ENCODE data around the gene CCDC74A. TPM values are rescaled to one million over a fixed set of nuclear protein-coding genes. Genes with fewer than 3 reads are reported as not detected.
"Not testable (repeated sequence)": the region's sequence is repeated elsewhere in the genome, so short reads cannot be mapped to it uniquely, and the experiment has no call there.

Gene CCDC74A
- total RNA-seq: 1.9 and 2.8 TPM in 2 replicates

GRCh38 chr2:131527131-131528001 lies at the start of gene CCDC74A:
Gene CCDC74A (plus strand): TSS chr2:131527888. CDS start chr2:131527971, 83 bp downstream.
- intact Hi-C loops (cut with micrococcal nuclease): loop anchor here (1.0 to 5.0 kb wide), 3 partner anchors 35 to 800 kb away; partner anchors contain the start of genes GPR148 and MZT2A

DNA sequence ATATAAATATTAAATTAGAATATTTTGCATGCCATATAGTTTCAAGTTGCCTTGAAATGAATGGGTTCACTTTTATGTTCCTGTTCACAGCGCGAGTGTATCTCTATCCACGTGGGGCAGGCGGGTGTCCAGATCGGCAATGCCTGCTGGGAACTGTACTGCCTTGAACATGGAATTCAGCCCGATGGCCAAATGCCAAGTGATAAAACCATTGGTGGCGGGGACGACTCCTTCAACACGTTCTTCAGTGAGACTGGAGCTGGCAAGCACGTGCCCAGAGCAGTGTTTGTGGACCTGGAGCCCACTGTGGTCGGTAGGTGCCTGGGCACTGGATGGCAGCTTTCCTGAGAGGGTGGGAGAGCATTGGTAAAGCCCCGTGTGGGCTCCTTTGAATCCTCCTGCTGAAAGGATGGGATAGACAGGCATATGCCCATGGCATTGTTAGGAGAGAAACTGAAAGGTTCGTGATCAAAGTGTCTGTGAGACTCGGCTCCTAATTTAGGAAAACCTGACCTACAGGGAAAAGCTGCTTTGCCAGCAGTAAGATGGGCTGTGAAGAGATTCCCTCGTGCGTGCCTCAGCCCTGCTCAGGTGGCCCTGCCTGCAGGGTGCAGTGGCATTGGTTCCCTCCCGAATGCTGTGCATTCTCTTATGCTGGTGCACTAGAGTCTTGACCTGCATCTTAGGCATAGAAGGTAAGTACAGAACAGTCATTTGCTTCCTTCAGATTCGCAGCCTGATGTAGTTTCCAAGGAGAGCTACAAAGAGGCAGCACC lies 49.4 kb upstream of the CCDC74A start:
- intact Hi-C loops (cut with micrococcal nuclease): not testable (repeated sequence)

- intact Hi-C loops (cut with micrococcal nuclease): not testable (repeated sequence)
These were observed 48.7 kb upstream of the CCDC74A start for GRCh38 chr2:131478850-131479461.

DNA sequence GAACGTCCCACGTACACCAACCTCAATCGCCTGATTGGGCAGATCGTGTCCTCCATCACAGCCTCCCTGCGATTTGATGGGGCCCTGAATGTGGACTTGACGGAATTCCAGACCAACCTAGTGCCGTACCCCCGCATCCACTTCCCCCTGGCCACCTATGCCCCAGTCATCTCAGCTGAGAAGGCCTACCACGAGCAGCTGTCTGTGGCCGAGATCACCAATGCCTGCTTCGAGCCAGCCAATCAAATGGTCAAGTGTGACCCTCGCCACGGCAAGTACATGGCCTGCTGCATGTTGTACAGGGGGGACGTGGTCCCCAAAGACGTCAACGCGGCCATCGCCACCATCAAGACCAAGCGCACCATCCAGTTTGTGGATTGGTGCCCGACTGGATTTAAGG lies 47.3 kb upstream of the CCDC74A start:
- intact Hi-C loops (cut with micrococcal nuclease): not testable (repeated sequence)

GRCh38 chr2:131482506-131483155 lies 45.1 kb upstream of the CCDC74A start:
- intact Hi-C loops (cut with micrococcal nuclease): not testable (repeated sequence)

GRCh38 chr2:131483981-131484820 lies 43.5 kb upstream of the CCDC74A start:
- intact Hi-C loops (cut with micrococcal nuclease): not testable (repeated sequence)

GRCh38 chr2:131484906-131485460 lies 42.7 kb upstream of the CCDC74A start:
- intact Hi-C loops (cut with micrococcal nuclease): not testable (repeated sequence)

DNA sequence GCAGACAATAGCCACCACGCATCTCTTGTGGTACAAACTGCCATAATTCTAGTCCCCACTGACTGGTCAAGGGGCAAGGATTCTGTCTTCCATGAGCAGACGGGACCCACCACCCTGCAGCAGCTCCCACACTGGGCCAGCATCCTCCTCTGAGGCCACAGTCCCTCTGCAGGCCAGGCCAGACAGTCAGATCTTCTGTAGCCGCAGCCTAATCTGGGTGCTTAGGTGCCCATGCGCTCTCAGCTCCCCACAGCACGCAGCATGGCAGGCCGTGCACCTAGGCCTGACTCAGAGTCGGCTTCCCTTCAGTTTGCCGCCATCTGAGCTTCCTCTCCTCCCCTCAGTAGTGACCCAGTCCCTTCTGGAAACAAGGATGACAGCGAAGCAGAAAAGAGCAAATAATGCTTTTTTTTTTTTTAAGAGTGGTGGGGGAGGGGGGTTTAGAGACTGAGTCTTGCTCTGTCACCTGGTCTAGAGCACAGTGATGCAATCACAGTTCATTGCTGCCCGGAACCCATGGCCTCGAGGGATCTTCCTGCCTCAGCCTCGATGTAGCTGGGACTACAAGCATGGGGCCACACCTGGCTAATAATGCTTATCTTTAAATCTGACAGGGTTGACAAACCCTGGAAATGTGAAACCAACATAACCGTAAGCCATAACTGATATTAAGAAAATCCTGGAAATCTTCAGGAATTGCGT lies 41.3 kb upstream of the CCDC74A start:
- intact Hi-C loops (cut with micrococcal nuclease): not testable (repeated sequence)

GRCh38 chr2:131488306-131489205 lies 39.1 kb upstream of the CCDC74A start:
- intact Hi-C loops (cut with micrococcal nuclease): no loop called here

GRCh38 chr2:131490616-131491468 lies 36.8 kb upstream of the CCDC74A start:
- intact Hi-C loops (cut with micrococcal nuclease): loop anchor here (5.0 kb wide), 2 partner anchors 1149 to 1309 kb away; partner anchors contain the start of genes IMP4, MZT2B and SMPD4

- intact Hi-C loops (cut with micrococcal nuclease): loop anchor here (5.0 kb wide), 2 partner anchors 1149 to 1309 kb away; partner anchors contain the start of genes IMP4, MZT2B and SMPD4
These were observed 36.2 kb upstream of the CCDC74A start for GRCh38 chr2:131491469-131491836.

DNA sequence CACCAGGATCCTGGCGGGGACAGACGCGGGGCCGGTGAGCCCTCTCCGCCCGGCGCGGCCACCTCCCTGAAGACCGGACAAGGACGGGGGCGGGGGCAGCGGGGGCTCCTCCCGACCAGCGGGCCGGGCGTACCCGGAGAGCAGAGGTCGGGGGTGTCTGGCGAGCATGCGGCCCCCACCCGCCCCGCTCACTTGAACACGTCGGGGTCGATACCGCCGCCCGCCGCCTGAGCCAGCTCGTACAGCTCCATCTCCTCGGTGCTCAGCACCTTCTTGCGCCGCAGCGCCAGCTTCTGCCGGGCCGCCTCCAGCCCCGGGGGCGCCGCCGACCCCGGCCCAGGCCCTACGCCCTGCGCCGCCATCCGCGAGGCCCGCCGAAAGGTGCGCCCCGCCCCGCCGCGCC lies 35.7 kb upstream of the CCDC74A start, which contains the start of gene MZT2A:
TSS of gene MZT2A (minus strand) at position 383 of the 403 bp plus-strand sequence. CDS start at position 362, 21 bp downstream.
- intact Hi-C loops (cut with micrococcal nuclease): loop anchor here (1.0 to 5.0 kb wide), 7 partner anchors 35 to 1310 kb away; partner anchors contain the start of genes CCDC74A, FAM168B, IMP4 and MZT2B

DNA sequence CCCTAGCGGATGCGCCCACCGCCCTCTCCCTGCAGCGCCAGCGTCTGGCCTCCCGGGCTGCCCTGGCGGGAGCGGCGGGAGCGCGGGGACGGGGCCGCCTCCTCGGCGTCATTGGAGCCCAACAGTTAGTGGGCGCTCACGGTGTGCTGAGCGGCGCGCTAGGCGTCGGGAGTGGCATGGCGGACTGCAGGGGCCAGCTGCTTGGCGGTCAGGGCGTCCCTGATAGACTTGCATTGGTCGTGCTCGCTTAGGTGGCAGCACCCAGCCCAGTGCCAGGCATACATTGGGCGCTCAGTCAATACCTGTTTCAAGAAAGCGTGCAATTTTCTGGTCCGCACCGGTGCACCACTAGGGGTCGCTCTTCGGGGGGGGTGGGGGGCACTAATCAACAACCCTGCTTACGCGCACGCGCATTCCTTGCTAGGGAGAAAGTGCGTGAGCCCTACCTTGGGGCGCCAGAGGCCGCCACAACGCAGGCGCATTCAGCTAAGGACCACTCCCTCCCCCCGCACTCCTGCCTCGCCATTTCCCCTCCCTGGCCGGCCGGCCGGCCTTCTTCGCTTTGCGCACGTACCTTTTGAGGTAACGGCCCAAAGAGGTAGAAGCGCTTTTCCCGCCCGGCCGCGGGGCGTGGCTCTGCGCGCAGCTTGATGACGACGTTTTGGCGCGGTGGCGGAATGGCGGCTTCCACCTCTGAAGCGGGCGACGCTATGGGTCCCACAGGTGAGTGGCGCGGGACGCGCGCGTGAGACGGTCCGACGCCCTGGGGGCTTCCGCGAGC lies 35.1 kb upstream of the CCDC74A start:
- intact Hi-C loops (cut with micrococcal nuclease): loop anchor here (1.0 to 5.0 kb wide), 7 partner anchors 35 to 1310 kb away; partner anchors contain the start of genes CCDC74A, FAM168B, IMP4 and MZT2B

DNA sequence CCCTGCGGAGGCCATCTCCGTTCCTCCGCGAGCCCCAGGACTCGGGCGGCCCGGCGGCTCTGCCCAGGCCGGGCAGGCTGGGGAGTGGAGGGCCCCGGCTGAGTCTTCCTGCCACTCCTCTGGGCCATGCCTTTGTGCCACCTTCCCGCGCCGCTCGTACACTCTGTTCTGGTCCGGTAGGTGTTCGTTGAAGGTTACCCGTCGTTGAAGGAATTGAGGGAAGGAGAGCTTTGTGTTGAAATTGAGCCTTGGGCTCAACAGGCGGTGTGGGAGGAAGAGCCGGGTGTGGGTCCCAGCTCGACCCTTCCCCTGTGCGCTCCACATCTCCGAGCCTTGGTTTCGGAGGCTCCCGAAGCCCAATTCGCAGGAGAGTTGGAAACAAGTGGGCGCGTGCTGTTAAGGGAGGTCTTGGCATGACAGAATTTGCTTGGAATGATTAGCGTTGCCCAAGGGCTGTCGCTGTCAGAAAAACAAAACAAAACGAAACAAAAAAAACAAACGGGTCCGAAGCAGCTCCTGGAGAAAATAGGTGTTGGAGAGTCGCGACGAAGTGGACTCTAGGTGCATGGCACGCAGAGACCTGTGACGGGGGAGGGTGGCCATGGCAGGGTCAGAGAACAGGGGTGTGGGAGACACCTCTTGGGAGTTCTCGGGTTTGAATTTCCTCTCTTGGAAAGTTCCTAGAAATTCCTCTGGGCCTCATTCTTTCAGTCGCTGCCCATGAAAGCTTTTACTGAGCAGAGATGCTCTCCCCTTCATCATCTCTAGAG lies 34.3 kb upstream of the CCDC74A start:
- intact Hi-C loops (cut with micrococcal nuclease): loop anchor here (2.0 to 5.0 kb wide), 4 partner anchors 389 to 1311 kb away; partner anchors contain the start of genes FAM168B, IMP4, MZT2B and PLEKHB2

GRCh38 chr2:131495506-131495905 lies 32.2 kb upstream of the CCDC74A start:
- intact Hi-C loops (cut with micrococcal nuclease): not testable (repeated sequence)
